HEK293 (cell line): Measurements from ENCODE around the gene LAPTM4A.

Source experiments
- CTCF ChIA-PET: fragments of 350-600 bp; formaldehyde crosslinking; extraction: SDS; loops from one replicate; lab custom pipeline; 2021; ENCODE audit warnings: antibody characterized with exemption; lab: Yijun Ruan, JAX
- POLR2A ChIA-PET: fragments of 300-600 bp; formaldehyde crosslinking; extraction: SDS; loops from one replicate; lab custom pipeline; 2020; ENCODE audit warnings: antibody characterized with exemption, inconsistent platforms; lab: Yijun Ruan, JAX
- H3K27ac ChIP-seq: fragments of 200-500 bp; sonication (Bioruptor generic); 2 replicates; pipeline ENCODE4 v1.5.1; 2014; ENCODE audit warnings: low read depth, low read length, control low read depth, inconsistent platforms; ENCODE audit errors: extremely low read depth
- H3K36me3 ChIP-seq, 2 experiments: fragments of 200-500 bp in 1 of 2; sonication (Bioruptor generic) in 1 of 2; 1 replicate in 1 of 2; 2 replicates in 1 of 2; pipeline ENCODE4 v1.5.1; 2014 to 2017; ENCODE audit warnings: inconsistent platforms in 2 of 2, low read length in 2 of 2; ENCODE audit not compliant: control insufficient read depth in 2 of 2, insufficient read depth in 1 of 2
- H3K4me1 ChIP-seq: fragments of 200-500 bp; sonication (Bioruptor generic); 2 replicates; pipeline ENCODE4 v1.5.1; 2014; ENCODE audit warnings: mild to moderate bottlenecking, low read length, inconsistent platforms; ENCODE audit not compliant: control insufficient read depth, insufficient read depth
- H3K4me3 ChIP-seq: 2 replicates; pipeline ENCODE4 v1.5.1; 2011; ENCODE audit warnings: low read depth, mild to moderate bottlenecking, control low read depth, low read length, moderate library complexity
- H3K9me3 ChIP-seq: fragments of 200-500 bp; sonication (Bioruptor generic); 2 replicates; pipeline ENCODE4 v1.5.1; 2014; ENCODE audit warnings: low read depth, low read length, inconsistent platforms; ENCODE audit not compliant: control insufficient read depth, insufficient read depth
- HIC1 ChIP-seq: fragments of 450-650 bp; formaldehyde crosslinking; IDR thresholded peaks from 2 replicates; pipeline ENCODE4 v1.5.1; 2016; ENCODE audit warnings: missing biosample characterization, missing genetic modification characterization
- INSM2 ChIP-seq: fragments of 450-650 bp; formaldehyde crosslinking; IDR thresholded peaks from 2 replicates; pipeline ENCODE4 v1.5.1; 2016; ENCODE audit warnings: missing biosample characterization, missing genetic modification characterization
- KLF16 ChIP-seq: fragments of 450-650 bp; formaldehyde crosslinking; IDR thresholded peaks from 2 replicates; pipeline ENCODE4 v1.5.1; 2017; ENCODE audit warnings: missing biosample characterization, missing genetic modification characterization
- PBX3 ChIP-seq: sonication (generic); formaldehyde crosslinking; IDR thresholded peaks from 2 replicates; pipeline ENCODE4 v1.8.1; 2022; ENCODE audit warnings: mild to moderate bottlenecking, moderate library complexity, missing genetic modification reagents
- SP7 ChIP-seq: fragments of 450-650 bp; formaldehyde crosslinking; IDR thresholded peaks from 2 replicates; pipeline ENCODE4 v1.5.1; 2016; ENCODE audit warnings: missing biosample characterization, missing genetic modification characterization
- ZBTB11 ChIP-seq: fragments of 450-650 bp; formaldehyde crosslinking; conservative IDR thresholded peaks from 2 replicates; pipeline ENCODE4 v1.5.1; 2016; ENCODE audit warnings: low read depth, missing biosample characterization, missing genetic modification characterization
- ZBTB21 ChIP-seq: fragments of 450-650 bp; formaldehyde crosslinking; IDR thresholded peaks from 2 replicates; pipeline ENCODE4 v1.5.1; 2017; ENCODE audit warnings: missing biosample characterization, missing genetic modification characterization
- ZBTB8A ChIP-seq: fragments of 450-650 bp; formaldehyde crosslinking; IDR thresholded peaks from 2 replicates; pipeline ENCODE4 v1.5.1; 2016; ENCODE audit warnings: missing biosample characterization, missing genetic modification characterization
- ZFHX2 ChIP-seq: fragments of 450-650 bp; formaldehyde crosslinking; conservative IDR thresholded peaks from 2 replicates; pipeline ENCODE4 v1.5.1; 2016; ENCODE audit warnings: missing biosample characterization, missing genetic modification characterization
- ZFP3 ChIP-seq: fragments of 450-650 bp; formaldehyde crosslinking; IDR thresholded peaks from 2 replicates; pipeline ENCODE4 v1.5.1; 2016; ENCODE audit warnings: low read depth, missing biosample characterization, missing genetic modification characterization
- ZNF140 ChIP-seq: fragments of 450-650 bp; formaldehyde crosslinking; IDR thresholded peaks from 2 replicates; pipeline ENCODE4 v1.5.1; 2016; ENCODE audit warnings: missing biosample characterization, missing genetic modification characterization
- ZNF202 ChIP-seq: fragments of 450-650 bp; formaldehyde crosslinking; IDR thresholded peaks from 2 replicates; pipeline ENCODE4 v1.5.1; 2016; ENCODE audit warnings: missing biosample characterization, missing genetic modification characterization, borderline replicate concordance
- ZNF223 ChIP-seq: fragments of 450-650 bp; formaldehyde crosslinking; IDR thresholded peaks from 2 replicates; pipeline ENCODE4 v1.5.1; 2016; ENCODE audit warnings: missing biosample characterization, missing genetic modification characterization
- ZNF23 ChIP-seq: fragments of 450-650 bp; formaldehyde crosslinking; IDR thresholded peaks from 2 replicates; pipeline ENCODE4 v1.5.1; 2016; ENCODE audit warnings: missing biosample characterization, missing genetic modification characterization, borderline replicate concordance
- ZNF48 ChIP-seq: fragments of 450-650 bp; formaldehyde crosslinking; IDR thresholded peaks from 2 replicates; pipeline ENCODE4 v1.5.1; 2016; ENCODE audit warnings: missing biosample characterization, missing genetic modification characterization
- ZNF561 ChIP-seq: fragments of 450-650 bp; IDR thresholded peaks from 2 replicates; pipeline ENCODE4 v1.5.1; 2018; ENCODE audit warnings: missing biosample characterization, missing genetic modification characterization, borderline replicate concordance
- ZNF580 ChIP-seq: fragments of 450-650 bp; formaldehyde crosslinking; IDR thresholded peaks from 2 replicates; pipeline ENCODE4 v1.5.1; 2016; ENCODE audit warnings: missing biosample characterization, missing genetic modification characterization
- ZNF639 ChIP-seq: fragments of 450-650 bp; formaldehyde crosslinking; IDR thresholded peaks from 2 replicates; pipeline ENCODE4 v1.5.1; 2016; ENCODE audit warnings: missing biosample characterization, missing genetic modification characterization
- ZNF785 ChIP-seq: fragments of 450-650 bp; formaldehyde crosslinking; IDR thresholded peaks from 2 replicates; pipeline ENCODE4 v1.5.1; 2016; ENCODE audit warnings: missing biosample characterization, missing genetic modification characterization
- ZNF792 ChIP-seq: fragments of 450-650 bp; formaldehyde crosslinking; IDR thresholded peaks from 2 replicates; pipeline ENCODE4 v1.5.1; 2016; ENCODE audit warnings: missing biosample characterization, missing genetic modification characterization
- ZSCAN18 ChIP-seq: fragments of 450-650 bp; formaldehyde crosslinking; IDR thresholded peaks from 2 replicates; pipeline ENCODE4 v1.5.1; 2016; ENCODE audit warnings: missing biosample characterization, missing genetic modification characterization
- ZSCAN5A ChIP-seq: fragments of 450-650 bp; formaldehyde crosslinking; IDR thresholded peaks from 2 replicates; pipeline ENCODE4 v1.5.1; 2016; ENCODE audit warnings: missing biosample characterization, missing genetic modification characterization

Gene LAPTM4A

GRCh38 chr2:20060106-20060505, 8.7 kb upstream of the LAPTM4A start:
- ChIA-PET POLR2A (no interaction called here), CTCF (interaction anchor here (0.6 kb wide), 1 partner anchor 20 kb away, joined by 3 read pairs; no protein-coding TSS in a partner anchor)
- Histone ChIP-seq H3K27ac (no peak overlapping the region), H3K4me1 (no peaks in the 10 kb centered on the region), H3K4me3 (no peak overlapping the region), H3K36me3 (no peaks in the 10 kb centered on the region), H3K9me3 (no peaks in the 10 kb centered on the region)
- no peak for TF ChIP-seq ZBTB11 (tag by site-specific recombination)
- no peak for TF ChIP-seq ZNF23 (tag by site-specific recombination)
- no peak for TF ChIP-seq ZNF48 (tag by site-specific recombination)
- TF ChIP-seq INSM2: no peak
- no peak for TF ChIP-seq ZFP3 (tag by site-specific recombination)
- TF ChIP-seq ZNF792 (tag by site-specific recombination): no peak

- no peaks in the 10 kb centered on the region for H3K36me3 ChIP-seq
- POLR2A ChIA-PET: no interaction called here
- H3K4me1 ChIP-seq: no peaks in the 10 kb centered on the region; the same call in 1 of the 2 replicates
- H3K27ac ChIP-seq: no peak overlapping the region
- H3K4me3 ChIP-seq: no peak overlapping the region
- CTCF ChIA-PET: interaction anchor here (1.0 kb wide), 1 partner anchor 42 kb away, joined by 4 read pairs; no protein-coding TSS in a partner anchor
- no peaks in the 10 kb centered on the region for H3K9me3 ChIP-seq
- TF ChIP-seq ZBTB8A (tag by site-specific recombination) (no peak), ZFHX2 (no peak), ZNF639 (tag by site-specific recombination) (no peak), ZNF580 (no peak), PBX3 (CRISPR knock-in tag) (no peak), KLF16 (tag by site-specific recombination) (no peak), HIC1 (tag by site-specific recombination) (no peak), ZNF202 (tag by site-specific recombination) (no peak), ZNF792 (tag by site-specific recombination) (no peak), SP7 (tag by site-specific recombination) (no peak), ZNF223 (no peak), ZSCAN5A (tag by site-specific recombination) (no peak), ZNF561 (tag by site-specific recombination) (no peak), ZNF140 (no peak), ZNF785 (tag by site-specific recombination) (no peak), ZBTB21 (no peak), ZSCAN18 (tag by site-specific recombination) (no peak)
These were observed 5.8 kb upstream of the LAPTM4A start for GRCh38 chr2:20057268-20057667.
